ENCODE measurements around the gene POF1B. TPM values are rescaled to one million over a fixed set of nuclear protein-coding genes. Genes with fewer than 3 reads are reported as not detected.
"Not testable (repeated sequence)": the region's sequence is repeated elsewhere in the genome, so short reads cannot be mapped to it uniquely, and the experiment has no call there.

The POF1B gene
- total RNA-seq, 1 donor from 2014 or later, result 4.7 TPM

GRCh38 chrX:85288992-85289723 is 90.3 kb downstream of the POF1B start:
- no peak for DNase-seq
- H3K4me1 ChIP-seq, result no peaks in the 10 kb centered on the region
- TF ChIP-seq, protein P1, sequence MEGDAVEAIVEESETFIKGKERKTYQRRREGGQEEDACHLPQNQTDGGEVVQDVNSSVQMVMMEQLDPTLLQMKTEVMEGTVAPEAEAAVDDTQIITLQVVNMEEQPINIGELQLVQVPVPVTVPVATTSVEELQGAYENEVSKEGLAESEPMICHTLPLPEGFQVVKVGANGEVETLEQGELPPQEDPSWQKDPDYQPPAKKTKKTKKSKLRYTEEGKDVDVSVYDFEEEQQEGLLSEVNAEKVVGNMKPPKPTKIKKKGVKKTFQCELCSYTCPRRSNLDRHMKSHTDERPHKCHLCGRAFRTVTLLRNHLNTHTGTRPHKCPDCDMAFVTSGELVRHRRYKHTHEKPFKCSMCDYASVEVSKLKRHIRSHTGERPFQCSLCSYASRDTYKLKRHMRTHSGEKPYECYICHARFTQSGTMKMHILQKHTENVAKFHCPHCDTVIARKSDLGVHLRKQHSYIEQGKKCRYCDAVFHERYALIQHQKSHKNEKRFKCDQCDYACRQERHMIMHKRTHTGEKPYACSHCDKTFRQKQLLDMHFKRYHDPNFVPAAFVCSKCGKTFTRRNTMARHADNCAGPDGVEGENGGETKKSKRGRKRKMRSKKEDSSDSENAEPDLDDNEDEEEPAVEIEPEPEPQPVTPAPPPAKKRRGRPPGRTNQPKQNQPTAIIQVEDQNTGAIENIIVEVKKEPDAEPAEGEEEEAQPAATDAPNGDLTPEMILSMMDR (IDR thresholded peaks at IDR 0.05; ENCODE audit: borderline replicate concordance), result no peak
- H3K9me3 ChIP-seq (replicated peaks), result no peaks in the 10 kb centered on the region
- no peak overlapping the region for H3K4me3 ChIP-seq
- intact Hi-C loops (cut with micrococcal nuclease), result no loop called here
- H3K36me3 ChIP-seq, result no peaks in the 10 kb centered on the region
- H3K27me3 ChIP-seq (ENCODE audit: low read depth), result no peaks in the 10 kb centered on the region
- no peak overlapping the region for H3K27ac ChIP-seq (replicated peaks)

DNA sequence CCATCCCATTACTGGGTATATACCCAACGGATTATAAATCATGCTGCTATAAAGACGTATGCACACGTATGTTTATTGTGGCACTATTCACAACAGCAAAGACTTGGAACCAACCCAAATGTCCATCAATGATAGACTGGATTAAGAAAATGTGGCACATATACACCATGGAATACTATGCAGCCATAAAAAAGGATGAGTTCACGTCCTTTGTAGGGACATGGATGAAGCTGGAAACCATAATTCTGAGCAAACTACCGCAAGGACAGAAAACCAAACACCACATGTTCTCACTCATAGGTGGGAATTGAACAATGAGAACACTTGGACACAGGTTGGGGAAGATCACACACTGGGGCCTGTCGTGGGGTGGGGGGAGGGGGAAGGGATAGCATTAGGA is 94.2 kb downstream of the POF1B start:
- intact Hi-C loops (cut with micrococcal nuclease); H3K27me3 ChIP-seq (ENCODE audit: low read depth); H3K9me3 ChIP-seq (replicated peaks); H3K36me3 ChIP-seq; H3K4me3 ChIP-seq; H3K4me1 ChIP-seq; H3K27ac ChIP-seq (replicated peaks); DNase-seq: not testable (repeated sequence)

DNA sequence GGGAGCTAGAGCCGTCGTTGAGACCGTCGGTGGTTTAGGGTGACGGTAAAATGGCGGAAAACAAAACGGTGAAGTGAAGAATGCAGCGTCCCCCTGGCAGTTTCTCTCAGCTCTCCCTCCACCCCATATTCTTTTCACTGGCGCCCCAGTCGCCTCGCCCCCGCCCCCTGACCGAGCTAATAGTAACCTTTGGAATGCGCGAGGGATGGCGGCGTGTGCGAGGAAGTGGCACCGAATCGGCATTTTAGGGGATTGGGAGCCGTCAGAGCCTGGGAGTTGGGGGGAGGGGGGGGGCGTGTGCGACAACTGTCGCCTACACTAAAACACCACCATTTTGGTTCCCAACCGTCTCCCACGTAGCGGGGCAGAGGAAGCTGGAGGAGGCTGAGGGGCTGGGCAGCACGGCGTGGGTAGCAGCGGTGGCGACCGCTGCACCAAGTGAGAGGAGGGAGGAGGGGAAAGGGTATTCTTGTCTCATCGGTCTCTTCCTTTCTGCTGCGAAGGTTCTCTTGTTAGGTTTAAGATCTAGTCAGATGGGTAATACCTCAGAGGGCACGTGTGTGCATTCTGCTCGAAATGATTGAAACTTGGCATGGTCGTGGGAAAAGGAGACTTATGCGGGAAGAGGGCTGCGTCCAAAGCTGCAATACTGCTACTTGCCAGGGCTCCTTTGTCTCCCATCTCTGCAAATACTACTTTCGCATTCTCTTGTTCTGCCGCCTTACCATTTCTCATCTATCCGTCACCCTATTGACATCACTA is 134.8 kb downstream of the POF1B start:
- intact Hi-C loops (cut with micrococcal nuclease), result no loop called here
- Histone ChIP-seq H3K4me1 (no peaks in the 10 kb centered on the region), H3K9me3 (replicated peaks) (no peaks in the 10 kb centered on the region), H3K4me3 (peak overlapping the region; percentile 67), H3K27ac (replicated peaks) (no peak overlapping the region), H3K27me3 (ENCODE audit: low read depth) (no peaks in the 10 kb centered on the region), H3K36me3 (no peaks in the 10 kb centered on the region)
- no peak for DNase-seq
- TF ChIP-seq, protein P1 (IDR thresholded peaks at IDR 0.05; ENCODE audit: borderline replicate concordance), result no peak

- no peaks in the 10 kb centered on the region for H3K9me3 ChIP-seq (replicated peaks)
- TF ChIP-seq, protein P1 (IDR thresholded peaks at IDR 0.05; ENCODE audit: borderline replicate concordance), result no peak
- DNase-seq, result peak; percentile 17
- intact Hi-C loops (cut with micrococcal nuclease), result no loop called here
- H3K36me3 ChIP-seq, result no peaks in the 10 kb centered on the region
- peak within 1 kb of the TSS; percentile 67 for H3K4me3 ChIP-seq
- H3K27me3 ChIP-seq (ENCODE audit: low read depth), result no peaks in the 10 kb centered on the region
- H3K27ac ChIP-seq (replicated peaks), result no peak within 1 kb of the TSS
- no peaks in the 10 kb centered on the region for H3K4me1 ChIP-seq
Observed at GRCh38 chrX:85243761-85244449, 135.6 kb downstream of the POF1B start, which contains the start of the genes SATL1 and ZNF711. Gene SATL1, minus strand, starts transcription at chrX:85243779. Its CDS starts 134,811 bp downstream, at chrX:85108968. Gene ZNF711, plus strand, starts transcription at chrX:85243991. Its CDS starts 3,582 bp downstream, at chrX:85247573.

DNA sequence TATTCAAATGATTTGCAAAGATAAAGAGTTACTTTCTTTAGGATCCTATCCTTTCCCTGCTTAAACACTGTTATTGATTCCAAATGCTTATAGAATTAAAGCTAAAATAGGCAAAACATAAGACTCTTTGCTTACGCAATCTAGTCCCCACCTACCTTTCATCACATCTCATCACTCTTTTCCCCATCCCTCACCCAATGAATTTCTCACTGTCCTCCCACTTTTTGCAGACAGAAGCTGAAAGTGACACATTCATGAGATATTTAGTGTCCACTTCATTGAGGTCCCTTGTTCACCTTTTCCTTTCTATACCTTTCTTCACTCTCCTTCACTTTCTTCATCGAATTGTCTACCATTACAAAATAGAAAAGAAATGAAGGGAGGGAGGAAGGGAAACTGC is 136.3 kb downstream of the POF1B start:
- Histone ChIP-seq H3K9me3 (replicated peaks) (no peaks in the 10 kb centered on the region), H3K27me3 (ENCODE audit: low read depth) (no peaks in the 10 kb centered on the region), H3K27ac (replicated peaks) (no peak overlapping the region), H3K36me3 (no peaks in the 10 kb centered on the region), H3K4me3 (peak overlapping the region; percentile 67), H3K4me1 (no peaks in the 10 kb centered on the region)
- no peak for DNase-seq
- TF ChIP-seq, protein P1 (IDR thresholded peaks at IDR 0.05; ENCODE audit: borderline replicate concordance), result no peak
- intact Hi-C loops (cut with micrococcal nuclease), result no loop called here

Other genes with a start within 250 kb of the POF1B start
- not detected for gene SATL1, start 135.9 kb downstream of the POF1B start, total RNA-seq
- gene ZNF711, start 135.7 kb downstream of the POF1B start, total RNA-seq, result 1.7 TPM

Measured in left ventricle myocardium inferior (tissue), 1 donor.